Ovary (tissue), 3 donors: ENCODE results near the gene PSMA6.

Experiments
- CTCF ChIP-seq, 3 donors: fragments of 450-650 bp in 2 of 3; fragments of 200-600 bp in 1 of 3; IDR thresholded peaks; one replicate each; pipeline versions ENCODE4 v1.5.1 to v1.8.0; 2016 to 2022; ENCODE audit warnings: antibody characterized with exemption in 3 of 3, mild to moderate bottlenecking in 1 of 3
- POLR2A ChIP-seq: fragments of 450-650 bp; IDR thresholded peaks from one replicate; pipeline ENCODE4 v1.6.1; 2017; ENCODE audit warnings: antibody characterized with exemption, mild to moderate bottlenecking, moderate library complexity
- donor health status: DM: no; HTN: no; CAD: no.

DNA sequence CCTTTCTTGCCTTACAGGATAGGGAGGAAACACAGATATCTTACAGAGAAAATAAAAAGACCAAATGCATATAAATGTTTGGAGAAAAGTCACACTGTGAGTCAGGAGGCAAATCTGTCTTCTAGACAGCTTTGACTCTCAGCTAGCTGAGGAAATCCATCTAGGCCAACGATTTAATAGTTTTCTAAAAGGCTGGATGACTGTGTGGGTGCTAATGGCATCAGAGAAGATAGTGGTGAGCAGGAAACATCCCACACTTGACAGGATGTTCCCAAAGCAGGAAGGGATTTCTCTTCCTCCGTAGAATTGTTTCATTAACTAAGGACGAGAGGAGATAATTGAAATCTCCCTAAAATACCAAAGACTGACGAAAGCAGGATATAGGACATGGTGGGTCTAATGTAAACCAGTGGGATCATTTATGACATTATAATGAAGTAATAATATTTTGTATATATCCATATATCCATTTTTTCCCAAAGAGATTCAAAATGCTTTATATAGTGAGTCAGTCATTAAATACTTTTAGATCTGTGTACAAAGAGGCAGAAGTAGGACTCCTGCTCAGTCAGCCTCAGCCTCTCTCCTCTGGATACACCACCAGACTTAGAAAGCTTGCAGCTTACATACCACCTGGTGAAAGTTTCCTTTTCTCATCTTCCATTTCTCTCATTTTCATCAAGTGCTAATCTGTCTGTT, 44.3 kb upstream of the PSMA6 start:
- no peak for TF ChIP-seq POLR2A
- TF ChIP-seq CTCF (IDR thresholded peaks at IDR 0.05) = no peak
